Measurements from ENCODE around the gene LST1.

Gene LST1

GRCh38 chr6:31559958-31560696 is 25.9 kb upstream of the LST1 start:
- no peak for DNase-seq (ENCODE audit: low read depth)

DNA sequence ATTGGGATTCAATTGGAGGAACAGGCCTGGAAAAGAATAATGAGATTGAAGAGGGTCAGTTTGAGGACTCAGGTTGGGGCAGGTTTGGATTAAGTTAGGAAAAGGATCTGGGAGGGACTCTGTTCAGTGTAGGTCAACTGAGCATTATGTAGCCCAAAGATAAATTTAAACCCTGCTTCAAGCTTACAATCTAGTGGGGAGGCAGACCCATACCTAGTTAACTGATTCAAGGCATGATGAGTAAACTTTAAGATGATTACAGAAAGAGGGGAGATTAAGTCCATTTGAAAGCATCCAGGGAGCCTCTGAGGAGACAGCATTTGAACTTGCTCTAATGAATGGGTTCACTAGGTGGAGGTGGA is 25.4 kb upstream of the LST1 start:
- no peak for DNase-seq (ENCODE audit: low read depth)

- no peak for DNase-seq (ENCODE audit: low read depth)
Observed at GRCh38 chr6:31567531-31568370, 18.3 kb upstream of the LST1 start.

DNA sequence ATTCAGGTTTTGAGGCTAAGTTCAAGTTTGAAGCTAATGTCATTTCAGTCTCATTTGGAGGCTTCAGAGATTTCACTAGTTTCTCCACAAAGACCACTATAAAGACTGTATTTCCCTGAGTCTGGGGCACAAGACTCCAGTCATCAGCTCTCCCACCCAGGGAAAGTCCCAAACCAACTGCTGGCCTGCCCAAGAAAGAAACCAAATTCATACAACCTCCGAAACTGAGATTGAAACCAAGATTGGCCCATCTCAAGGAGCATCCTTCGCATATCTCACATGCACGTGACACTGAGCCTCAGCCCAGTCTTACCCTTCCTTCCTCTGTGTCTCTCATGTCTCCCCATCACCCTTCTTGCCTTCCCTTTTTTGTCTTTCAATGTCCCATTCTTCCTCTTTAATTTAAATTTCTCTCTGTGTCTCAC is 17.5 kb upstream of the LST1 start:
- no peak for DNase-seq (ENCODE audit: low read depth)

- DNase-seq (ENCODE audit: low read depth): no peak
Observed at GRCh38 chr6:31569861-31570536, 16.1 kb upstream of the LST1 start.

- DNase-seq (ENCODE audit: low read depth): no peak
Observed at GRCh38 chr6:31572041-31572911, 13.8 kb upstream of the LST1 start, which contains the start of gene LTA. TSS of gene LTA (plus strand) at chr6:31572289. CDS start at chr6:31572743, 454 bp downstream.

- DNase-seq (ENCODE audit: low read depth): no peak
Observed at GRCh38 chr6:31573239-31574105, 12.6 kb upstream of the LST1 start.

DNA sequence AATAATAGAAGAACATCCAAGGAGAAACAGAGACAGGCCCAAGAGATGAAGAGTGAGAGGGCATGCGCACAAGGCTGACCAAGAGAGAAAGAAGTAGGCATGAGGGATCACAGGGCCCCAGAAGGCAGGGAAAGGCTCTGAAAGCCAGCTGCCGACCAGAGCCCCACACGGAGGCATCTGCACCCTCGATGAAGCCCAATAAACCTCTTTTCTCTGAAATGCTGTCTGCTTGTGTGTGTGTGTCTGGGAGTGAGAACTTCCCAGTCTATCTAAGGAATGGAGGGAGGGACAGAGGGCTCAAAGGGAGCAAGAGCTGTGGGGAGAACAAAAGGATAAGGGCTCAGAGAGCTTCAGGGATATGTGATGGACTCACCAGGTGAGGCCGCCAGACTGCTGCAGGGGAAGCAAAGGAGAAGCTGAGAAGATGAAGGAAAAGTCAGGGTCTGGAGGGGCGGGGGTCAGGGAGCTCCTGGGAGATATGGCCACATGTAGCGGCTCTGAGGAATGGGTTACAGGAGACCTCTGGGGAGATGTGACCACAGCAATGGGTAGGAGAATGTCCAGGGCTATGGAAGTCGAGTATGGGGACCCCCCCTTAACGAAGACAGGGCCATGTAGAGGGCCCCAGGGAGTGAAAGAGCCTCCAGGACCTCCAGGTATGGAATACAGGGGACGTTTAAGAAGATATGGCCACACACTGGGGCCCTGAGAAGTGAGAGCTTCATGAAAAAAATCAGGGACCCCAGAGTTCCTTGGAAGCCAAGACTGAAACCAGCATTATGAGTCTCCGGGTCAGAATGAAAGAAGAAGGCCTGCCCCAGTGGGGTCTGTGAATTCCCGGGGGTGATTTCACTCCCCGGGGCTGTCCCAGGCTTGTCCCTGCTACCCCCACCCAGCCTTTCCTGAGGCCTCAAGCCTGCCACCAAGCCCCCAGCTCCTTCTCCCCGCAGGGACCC is 11.7 kb upstream of the LST1 start:
- no peak for DNase-seq (ENCODE audit: low read depth)

DNA sequence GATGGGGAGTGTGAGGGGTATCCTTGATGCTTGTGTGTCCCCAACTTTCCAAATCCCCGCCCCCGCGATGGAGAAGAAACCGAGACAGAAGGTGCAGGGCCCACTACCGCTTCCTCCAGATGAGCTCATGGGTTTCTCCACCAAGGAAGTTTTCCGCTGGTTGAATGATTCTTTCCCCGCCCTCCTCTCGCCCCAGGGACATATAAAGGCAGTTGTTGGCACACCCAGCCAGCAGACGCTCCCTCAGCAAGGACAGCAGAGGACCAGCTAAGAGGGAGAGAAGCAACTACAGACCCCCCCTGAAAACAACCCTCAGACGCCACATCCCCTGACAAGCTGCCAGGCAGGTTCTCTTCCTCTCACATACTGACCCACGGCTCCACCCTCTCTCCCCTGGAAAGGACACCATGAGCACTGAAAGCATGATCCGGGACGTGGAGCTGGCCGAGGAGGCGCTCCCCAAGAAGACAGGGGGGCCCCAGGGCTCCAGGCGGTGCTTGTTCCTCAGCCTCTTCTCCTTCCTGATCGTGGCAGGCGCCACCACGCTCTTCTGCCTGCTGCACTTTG is 10.7 kb upstream of the LST1 start, which contains the start of gene TNF:
TSS of gene TNF (plus strand) at position 231 of the 567 bp plus-strand sequence. CDS start at position 408, 177 bp downstream.
- DNase-seq (ENCODE audit: low read depth): peak; percentile 65

DNA sequence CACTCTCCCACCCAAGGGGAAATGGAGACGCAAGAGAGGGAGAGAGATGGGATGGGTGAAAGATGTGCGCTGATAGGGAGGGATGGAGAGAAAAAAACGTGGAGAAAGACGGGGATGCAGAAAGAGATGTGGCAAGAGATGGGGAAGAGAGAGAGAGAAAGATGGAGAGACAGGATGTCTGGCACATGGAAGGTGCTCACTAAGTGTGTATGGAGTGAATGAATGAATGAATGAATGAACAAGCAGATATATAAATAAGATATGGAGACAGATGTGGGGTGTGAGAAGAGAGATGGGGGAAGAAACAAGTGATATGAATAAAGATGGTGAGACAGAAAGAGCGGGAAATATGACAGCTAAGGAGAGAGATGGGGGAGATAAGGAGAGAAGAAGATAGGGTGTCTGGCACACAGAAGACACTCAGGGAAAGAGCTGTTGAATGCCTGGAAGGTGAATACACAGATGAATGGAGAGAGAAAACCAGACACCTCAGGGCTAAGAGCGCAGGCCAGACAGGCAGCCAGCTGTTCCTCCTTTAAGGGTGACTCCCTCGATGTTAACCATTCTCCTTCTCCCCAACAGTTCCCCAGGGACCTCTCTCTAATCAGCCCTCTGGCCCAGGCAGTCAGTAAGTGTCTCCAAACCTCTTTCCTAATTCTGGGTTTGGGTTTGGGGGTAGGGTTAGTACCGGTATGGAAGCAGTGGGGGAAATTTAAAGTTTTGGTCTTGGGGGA is 10.0 kb upstream of the LST1 start:
- no peak for DNase-seq (ENCODE audit: low read depth)

DNA sequence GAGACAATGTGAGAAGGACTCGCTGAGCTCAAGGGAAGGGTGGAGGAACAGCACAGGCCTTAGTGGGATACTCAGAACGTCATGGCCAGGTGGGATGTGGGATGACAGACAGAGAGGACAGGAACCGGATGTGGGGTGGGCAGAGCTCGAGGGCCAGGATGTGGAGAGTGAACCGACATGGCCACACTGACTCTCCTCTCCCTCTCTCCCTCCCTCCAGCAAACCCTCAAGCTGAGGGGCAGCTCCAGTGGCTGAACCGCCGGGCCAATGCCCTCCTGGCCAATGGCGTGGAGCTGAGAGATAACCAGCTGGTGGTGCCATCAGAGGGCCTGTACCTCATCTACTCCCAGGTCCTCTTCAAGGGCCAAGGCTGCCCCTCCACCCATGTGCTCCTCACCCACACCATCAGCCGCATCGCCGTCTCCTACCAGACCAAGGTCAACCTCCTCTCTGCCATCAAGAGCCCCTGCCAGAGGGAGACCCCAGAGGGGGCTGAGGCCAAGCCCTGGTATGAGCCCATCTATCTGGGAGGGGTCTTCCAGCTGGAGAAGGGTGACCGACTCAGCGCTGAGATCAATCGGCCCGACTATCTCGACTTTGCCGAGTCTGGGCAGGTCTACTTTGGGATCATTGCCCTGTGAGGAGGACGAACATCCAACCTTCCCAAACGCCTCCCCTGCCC is 9.0 kb upstream of the LST1 start:
- no peak for DNase-seq (ENCODE audit: low read depth)

- DNase-seq (ENCODE audit: low read depth): no peak
Observed at GRCh38 chr6:31577579-31577966, 8.5 kb upstream of the LST1 start.

- DNase-seq (ENCODE audit: low read depth): no peak
Observed at GRCh38 chr6:31578184-31579118, 7.6 kb upstream of the LST1 start.

DNA sequence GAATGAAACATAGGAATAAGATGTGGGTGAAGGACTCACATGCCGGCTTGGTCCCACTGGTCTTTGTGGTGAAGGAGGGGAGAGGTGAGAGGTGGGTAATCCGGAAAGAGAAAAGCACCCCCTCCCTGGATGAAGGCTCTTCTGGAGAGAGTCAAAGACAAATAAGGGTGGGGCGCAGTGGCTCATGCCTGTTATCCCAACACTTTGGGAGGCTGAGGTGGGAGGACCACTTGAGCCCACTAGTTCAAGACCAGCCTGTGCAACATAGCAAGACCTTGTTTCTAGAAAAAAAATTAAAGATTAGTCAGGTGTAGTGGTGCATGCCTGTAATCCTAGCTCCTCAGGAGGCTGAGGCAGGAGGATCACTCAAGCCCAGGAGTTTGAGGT is 7.0 kb upstream of the LST1 start:
- DNase-seq (ENCODE audit: low read depth): no peak

GRCh38 chr6:31579546-31580437 is 6.3 kb upstream of the LST1 start:
- no peak for DNase-seq (ENCODE audit: low read depth)

GRCh38 chr6:31580438-31580740 is 5.7 kb upstream of the LST1 start:
- no peak for DNase-seq (ENCODE audit: low read depth)
